Duodenal mucosa (tissue), 2 donors: Measurements from ENCODE around the gene ACTG2.

Experiments used
- H3K27ac ChIP-seq: one replicate; pipeline ENCODE4 v1.7.0; 2013; ENCODE audit warnings: low read depth, low read length
- H3K27me3 ChIP-seq, 2 donors: one replicate each; pipeline ENCODE4 v1.7.0; 2013; ENCODE audit warnings: low read length in 2 of 2, control low read depth in 1 of 2; ENCODE audit not compliant: insufficient read depth in 2 of 2, control insufficient read depth in 1 of 2
- H3K36me3 ChIP-seq, 2 donors: one replicate each; pipeline ENCODE4 v1.7.0; 2013; ENCODE audit warnings: low read length in 2 of 2, control low read depth in 1 of 2; ENCODE audit not compliant: insufficient read depth in 2 of 2, control insufficient read depth in 1 of 2
- H3K4me1 ChIP-seq, 2 donors: one replicate each; pipeline ENCODE4 v1.7.0; 2013; ENCODE audit warnings: low read length in 2 of 2, control low read depth in 1 of 2; ENCODE audit not compliant: insufficient read depth in 2 of 2, control insufficient read depth in 1 of 2
- H3K4me3 ChIP-seq, 2 donors: one replicate each; pipeline ENCODE4 v1.7.0; 2013; ENCODE audit warnings: low read length in 2 of 2, low read depth in 1 of 2
- H3K9ac ChIP-seq, 2 donors: one replicate each; pipeline ENCODE4 v1.7.0; 2013; ENCODE audit warnings: low read length in 2 of 2, low read depth in 1 of 2
- H3K9me3 ChIP-seq, 2 donors: one replicate each; pipeline ENCODE4 v1.7.0; 2013; ENCODE audit warnings: low read length in 2 of 2, control low read depth in 1 of 2; ENCODE audit not compliant: control insufficient read depth in 1 of 2

The ACTG2 gene

GRCh38 chr2:73892631-73893329, at the start of gene ACTG2:
Gene ACTG2 (plus strand): TSS chr2:73893008. CDS start chr2:73901312, 8,304 bp downstream.
- no peaks in the 10 kb centered on the region for H3K9me3 ChIP-seq
- H3K9ac ChIP-seq, result peak within 1 kb of the TSS in 1 of 2 donors; percentile 58
- peak within 1 kb of the TSS; percentile 60 for H3K27ac ChIP-seq
- H3K4me3 ChIP-seq, result peak within 1 kb of the TSS in 1 of 2 donors; percentile 32
- H3K4me1 ChIP-seq, result peaks cover 5 to 11% of the 10 kb centered on the region in 2 donors
- H3K36me3 ChIP-seq, result no peaks in the 10 kb centered on the region
- no peaks in the 10 kb centered on the region for H3K27me3 ChIP-seq

- Histone ChIP-seq H3K9me3 (no peaks in the 10 kb centered on the region), H3K4me1 (peaks cover 8 to 17% of the 10 kb centered on the region in 2 donors), H3K9ac (no peak overlapping the region), H3K36me3 (peaks cover 28 to 50% of the 10 kb centered on the region in 2 donors), H3K27me3 (no peaks in the 10 kb centered on the region), H3K27ac (no peak overlapping the region), H3K4me3 (no peak overlapping the region)
Observed at GRCh38 chr2:73844087-73844486, 48.7 kb upstream of the ACTG2 start.

- Histone ChIP-seq H3K9ac (no peak overlapping the region), H3K36me3 (peaks cover 44 to 93% of the 10 kb centered on the region in 2 donors), H3K4me3 (no peak overlapping the region), H3K27ac (no peak overlapping the region), H3K9me3 (no peaks in the 10 kb centered on the region), H3K27me3 (no peaks in the 10 kb centered on the region), H3K4me1 (peaks cover 5% of the 10 kb centered on the region in 2 donors)
Observed at GRCh38 chr2:73850009-73850408, 42.8 kb upstream of the ACTG2 start.

GRCh38 chr2:73851274-73851673, 41.5 kb upstream of the ACTG2 start:
- Histone ChIP-seq H3K4me1 (peaks cover 5% of the 10 kb centered on the region in 2 donors), H3K27me3 (no peaks in the 10 kb centered on the region), H3K9ac (no peak overlapping the region), H3K9me3 (no peaks in the 10 kb centered on the region), H3K36me3 (peaks cover 47 to 94% of the 10 kb centered on the region in 2 donors), H3K27ac (no peak overlapping the region), H3K4me3 (no peak overlapping the region)

GRCh38 chr2:73852020-73852419, 40.8 kb upstream of the ACTG2 start:
- no peak overlapping the region for H3K4me3 ChIP-seq
- no peak overlapping the region for H3K27ac ChIP-seq
- no peaks in the 10 kb centered on the region for H3K27me3 ChIP-seq
- no peaks in the 10 kb centered on the region for H3K9me3 ChIP-seq
- H3K9ac ChIP-seq, result no peak overlapping the region
- peaks cover 42 to 88% of the 10 kb centered on the region in 2 donors for H3K36me3 ChIP-seq
- H3K4me1 ChIP-seq, result peaks cover 5% of the 10 kb centered on the region in 2 donors

- Histone ChIP-seq H3K9ac (no peak overlapping the region), H3K27me3 (no peaks in the 10 kb centered on the region), H3K4me3 (no peak overlapping the region), H3K27ac (no peak overlapping the region), H3K9me3 (no peaks in the 10 kb centered on the region), H3K4me1 (peaks cover 5% of the 10 kb centered on the region in 2 donors), H3K36me3 (peaks cover 45 to 81% of the 10 kb centered on the region in 2 donors)
Observed at GRCh38 chr2:73855526-73855925, 37.3 kb upstream of the ACTG2 start.

GRCh38 chr2:73856214-73856613, 36.6 kb upstream of the ACTG2 start:
- Histone ChIP-seq H3K4me1 (peaks cover 0 to 1% of the 10 kb centered on the region in 2 donors), H3K9me3 (no peaks in the 10 kb centered on the region), H3K27me3 (no peaks in the 10 kb centered on the region), H3K9ac (no peak overlapping the region), H3K27ac (no peak overlapping the region), H3K4me3 (no peak overlapping the region), H3K36me3 (peaks cover 43 to 80% of the 10 kb centered on the region in 2 donors)

- Histone ChIP-seq H3K36me3 (peaks cover 42 to 77% of the 10 kb centered on the region in 2 donors), H3K9ac (no peak overlapping the region), H3K27ac (no peak overlapping the region), H3K27me3 (no peaks in the 10 kb centered on the region), H3K9me3 (no peaks in the 10 kb centered on the region), H3K4me3 (no peak overlapping the region), H3K4me1 (no peaks in the 10 kb centered on the region)
Observed at GRCh38 chr2:73859721-73860586, 32.9 kb upstream of the ACTG2 start.

- no peaks in the 10 kb centered on the region for H3K27me3 ChIP-seq
- H3K4me3 ChIP-seq, result no peak overlapping the region
- H3K36me3 ChIP-seq, result peaks cover 31 to 71% of the 10 kb centered on the region in 2 donors
- no peak overlapping the region for H3K27ac ChIP-seq
- no peaks in the 10 kb centered on the region for H3K4me1 ChIP-seq
- H3K9me3 ChIP-seq, result no peaks in the 10 kb centered on the region
- no peak overlapping the region for H3K9ac ChIP-seq
Observed at GRCh38 chr2:73862987-73863386, 29.8 kb upstream of the ACTG2 start.
